RWPE2 (cell line): ENCODE data around the gene PLSCR1.

Experiments used
- ATAC-seq: fragments of 200-7000 bp; cut with Tn5 transposase; 3 replicates; pipeline ENCODE4 v1.9.1; 2021; ENCODE audit warnings: low read depth
- DNase-seq: peaks from one replicate; pipeline ENCODE4 v3.0.0-alpha.2; 2020; ENCODE audit warnings: low spot score
- H3K27ac ChIP-seq: fragments of 450-650 bp; 2 replicates; pipeline ENCODE4 v1.5.1; 2017; ENCODE audit warnings: mild to moderate bottlenecking; ENCODE audit not compliant: poor library complexity, severe bottlenecking
- H3K27me3 ChIP-seq: fragments of 250-450 bp; sonication (Bioruptor Pico); 2 replicates; pipeline ENCODE4 v1.5.1; 2021; ENCODE audit warnings: mild to moderate bottlenecking, moderate library complexity; ENCODE audit not compliant: insufficient read depth, poor library complexity, severe bottlenecking
- H3K36me3 ChIP-seq: fragments of 250-450 bp; sonication (Bioruptor Pico); 2 replicates; pipeline ENCODE4 v1.5.1; 2020; ENCODE audit warnings: low read depth, mild to moderate bottlenecking, moderate library complexity
- H3K4me1 ChIP-seq: fragments of 250-450 bp; sonication (Bioruptor Pico); 2 replicates; pipeline ENCODE4 v1.5.1; 2021; ENCODE audit warnings: mild to moderate bottlenecking, moderate library complexity; ENCODE audit not compliant: insufficient read depth, poor library complexity, severe bottlenecking
- H3K4me3 ChIP-seq: fragments of 250-450 bp; sonication (Bioruptor Pico); 2 replicates; pipeline ENCODE4 v1.5.1; 2021; ENCODE audit warnings: mild to moderate bottlenecking, moderate library complexity; ENCODE audit not compliant: severe bottlenecking
- H3K9me3 ChIP-seq: fragments of 250-450 bp; sonication (Bioruptor Pico); 2 replicates; pipeline ENCODE4 v1.5.1; 2021; ENCODE audit warnings: mild to moderate bottlenecking, moderate library complexity; ENCODE audit not compliant: severe bottlenecking
- CTCF ChIP-seq: fragments of 450-650 bp; IDR thresholded peaks from one replicate; pipeline ENCODE4 v1.5.1; 2017; ENCODE audit warnings: mild to moderate bottlenecking, moderate library complexity; ENCODE audit not compliant: poor library complexity, severe bottlenecking

The PLSCR1 gene

GRCh38 chr3:146544002-146544928, at the start of gene PLSCR1:
TSS of gene PLSCR1 (minus strand) at chr3:146544607. CDS start at chr3:146536552, 8,055 bp downstream.
- no peaks in the 10 kb centered on the region for H3K9me3 ChIP-seq
- peak within 1 kb of the TSS; percentile 65 for H3K4me3 ChIP-seq
- TF ChIP-seq CTCF = no peak
- peak within 1 kb of the TSS; percentile 75 for H3K27ac ChIP-seq
- no peaks in the 10 kb centered on the region for H3K27me3 ChIP-seq
- peaks cover 9% of the 10 kb centered on the region for H3K36me3 ChIP-seq
- peak; percentile 93 for DNase-seq
- peak; percentile 86 for ATAC-seq
- H3K4me1 ChIP-seq = peaks cover 23% of the 10 kb centered on the region

GRCh38 chr3:146593776-146594175, 49.4 kb upstream of the PLSCR1 start:
- no peak for TF ChIP-seq CTCF
- Histone ChIP-seq H3K4me3 (no peak overlapping the region), H3K9me3 (no peaks in the 10 kb centered on the region), H3K36me3 (no peaks in the 10 kb centered on the region), H3K27ac (no peak overlapping the region), H3K27me3 (no peaks in the 10 kb centered on the region), H3K4me1 (no peaks in the 10 kb centered on the region)
- no peak for DNase-seq
- no peak for ATAC-seq

- no peaks in the 10 kb centered on the region for H3K27me3 ChIP-seq
- no peaks in the 10 kb centered on the region for H3K36me3 ChIP-seq
- H3K27ac ChIP-seq = no peak overlapping the region
- ATAC-seq (no peak), DNase-seq (no peak)
- no peaks in the 10 kb centered on the region for H3K4me1 ChIP-seq
- no peak overlapping the region for H3K4me3 ChIP-seq
- no peak for TF ChIP-seq CTCF
- H3K9me3 ChIP-seq = no peaks in the 10 kb centered on the region
These were observed 46.1 kb upstream of the PLSCR1 start for GRCh38 chr3:146590521-146590920.

GRCh38 chr3:146589899-146590508, 45.6 kb upstream of the PLSCR1 start:
- ATAC-seq = peak; percentile 57; the same call in 1 of the 3 replicates
- TF ChIP-seq CTCF = peak; percentile 87

More at GRCh38 chr3:146589899-146590508, 45.6 kb upstream of the PLSCR1 start:
- Histone ChIP-seq H3K4me1 (no peaks in the 10 kb centered on the region), H3K4me3 (no peak overlapping the region), H3K27me3 (no peaks in the 10 kb centered on the region), H3K9me3 (no peaks in the 10 kb centered on the region), H3K27ac (no peak overlapping the region), H3K36me3 (no peaks in the 10 kb centered on the region)
- DNase-seq = no peak
